Activated gamma-delta T cell treated with anti-CD3 and anti-CD28 coated beads, Interleukin-2, amount 50 U/mL, for 16 hours (primary cell): ENCODE results near the gene COL16A1.

Source experiments
- DNase-seq: peaks from one replicate; pipeline ENCODE4 v3.0.0-alpha.2; 2020; ENCODE audit warnings: low read depth

The COL16A1 gene

GRCh38 chr1:31647106-31647505 is 56.7 kb downstream of the COL16A1 start:
- DNase-seq = no peak

DNA sequence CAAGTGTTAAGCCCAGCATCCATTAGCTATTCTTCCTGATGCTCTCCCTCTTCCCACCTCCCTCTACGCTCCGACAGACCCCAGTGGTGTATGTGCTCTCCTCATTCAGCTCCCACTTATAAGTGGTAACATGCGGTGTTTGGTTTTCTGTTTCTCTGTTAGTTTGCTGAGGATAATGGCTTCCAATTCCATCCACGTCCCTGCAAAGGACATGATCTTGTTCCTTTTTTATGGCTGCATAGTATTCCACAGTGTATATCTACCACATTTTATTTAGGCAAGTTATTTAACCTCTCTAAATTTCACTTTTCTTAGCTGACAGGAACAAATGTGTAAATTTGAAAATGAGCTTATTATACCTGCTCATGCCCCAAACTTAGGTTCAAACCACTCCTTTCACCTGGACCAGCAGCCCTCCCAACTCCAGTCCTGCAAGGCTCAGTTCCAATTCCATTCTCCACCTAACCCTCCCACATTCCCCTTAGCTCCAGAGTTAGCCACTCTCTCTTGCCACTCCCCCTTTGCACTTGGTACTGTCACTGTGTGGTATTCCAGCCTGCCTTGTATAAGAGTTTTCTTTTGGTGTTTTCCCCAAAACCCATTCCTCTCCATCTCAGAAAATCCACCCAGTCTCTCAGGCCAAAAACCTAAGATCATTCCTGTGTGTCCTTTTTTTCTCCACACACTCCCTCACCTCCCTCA is 57.4 kb downstream of the COL16A1 start:
- no peak for DNase-seq

- DNase-seq = no peak
Measured at GRCh38 chr1:31645274-31645568, 58.6 kb downstream of the COL16A1 start.

- peak; percentile 99 for DNase-seq
Measured at GRCh38 chr1:31644560-31645273, 59.1 kb downstream of the COL16A1 start, which contains the start of gene PEF1. Gene PEF1 (minus strand): TSS chr1:31644876. CDS start chr1:31644864, 12 bp downstream.

DNA sequence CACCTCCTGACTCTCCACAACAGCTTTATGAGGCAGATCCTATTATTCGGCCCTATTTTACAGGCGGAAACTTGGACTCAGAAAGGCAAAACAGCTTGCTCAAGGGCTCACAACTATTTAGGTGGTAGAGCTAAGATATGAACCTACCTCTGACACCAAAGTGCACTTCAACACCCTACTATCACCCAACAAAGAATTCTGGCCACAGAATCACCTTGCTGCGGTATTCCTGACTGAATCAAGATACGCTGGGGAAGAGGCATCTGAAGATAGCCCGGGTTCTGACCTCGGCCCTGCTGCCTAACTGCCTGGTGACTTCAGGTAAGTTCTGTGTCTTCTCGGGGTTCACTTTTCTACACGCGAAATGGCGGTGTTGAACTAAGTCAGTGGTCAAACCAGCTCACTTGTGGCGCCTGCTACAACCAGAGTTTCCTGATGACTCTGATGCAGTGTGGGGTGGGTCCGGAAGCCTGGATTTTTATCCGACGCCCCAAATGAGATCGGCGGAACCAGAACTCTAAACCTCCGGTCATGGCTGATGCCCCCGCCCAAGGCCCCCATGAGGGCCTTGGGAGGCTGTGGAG is 59.7 kb downstream of the COL16A1 start:
- no peak for DNase-seq

GRCh38 chr1:31642897-31643296 is 60.9 kb downstream of the COL16A1 start:
- DNase-seq = no peak

- DNase-seq = no peak
Measured at GRCh38 chr1:31642366-31642765, 61.5 kb downstream of the COL16A1 start.

DNA sequence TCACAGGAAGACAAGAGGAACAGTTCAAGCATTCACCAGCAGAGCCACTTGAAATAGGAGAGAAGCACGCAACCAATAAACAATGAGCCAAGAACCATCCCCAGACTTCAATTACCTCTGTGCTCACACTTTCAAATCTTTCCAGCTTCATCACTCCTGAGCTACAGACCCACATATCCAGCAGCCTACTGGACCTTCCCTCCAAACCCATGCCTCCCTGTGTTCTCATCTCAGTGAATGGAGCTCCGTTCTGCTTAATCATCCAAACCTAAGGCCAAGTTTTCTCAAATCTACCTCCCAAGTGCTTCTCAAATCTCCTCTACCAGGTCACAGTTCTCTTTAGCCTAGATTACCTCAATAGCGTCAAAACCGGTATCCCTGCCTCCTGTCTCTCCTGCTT is 62.9 kb downstream of the COL16A1 start:
- no peak for DNase-seq

- no peak for DNase-seq
Measured at GRCh38 chr1:31640179-31640578, 63.6 kb downstream of the COL16A1 start.

DNA sequence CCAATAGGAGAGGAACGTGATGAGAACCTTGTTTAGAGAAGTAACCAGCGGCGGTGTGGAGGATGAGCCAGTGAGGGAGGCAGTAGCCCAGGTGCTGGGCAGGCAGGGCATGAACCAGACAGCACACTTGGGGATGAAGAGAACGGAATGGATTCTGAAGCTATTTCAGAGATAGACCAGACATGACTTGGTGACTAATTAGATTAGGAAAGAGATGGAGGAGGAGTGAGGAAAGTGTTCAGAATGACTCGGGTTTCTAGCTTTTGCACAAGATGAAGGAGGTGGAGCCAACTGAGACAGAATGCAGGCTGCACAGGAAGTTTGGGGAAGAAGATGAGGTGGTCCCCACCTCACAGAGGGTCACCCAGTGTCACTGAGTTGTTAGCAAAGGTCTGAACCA is 64.3 kb downstream of the COL16A1 start:
- no peak for DNase-seq

- DNase-seq = no peak
Measured at GRCh38 chr1:31637915-31638673, 65.7 kb downstream of the COL16A1 start.

DNA sequence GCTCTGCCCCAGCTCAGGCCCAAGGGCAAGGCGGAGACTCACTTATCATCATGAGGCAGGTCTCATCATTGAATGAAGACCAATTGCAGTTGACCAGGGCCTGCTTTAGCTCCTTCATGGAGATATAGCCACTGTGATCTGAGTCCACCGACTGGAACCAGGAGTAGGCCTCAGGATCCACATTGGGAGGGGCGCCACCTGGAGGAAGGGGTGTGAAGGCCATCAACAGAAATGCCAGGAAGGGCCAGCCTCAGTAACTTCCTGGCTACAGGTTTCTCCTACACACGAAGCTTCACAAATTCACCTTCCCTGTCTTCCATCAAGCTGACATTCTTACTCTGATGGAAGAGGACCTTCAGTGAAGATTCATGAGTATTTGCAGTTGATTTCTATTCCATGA is 70.7 kb downstream of the COL16A1 start:
- no peak for DNase-seq

GRCh38 chr1:31632649-31633048 is 71.2 kb downstream of the COL16A1 start:
- DNase-seq = no peak

DNA sequence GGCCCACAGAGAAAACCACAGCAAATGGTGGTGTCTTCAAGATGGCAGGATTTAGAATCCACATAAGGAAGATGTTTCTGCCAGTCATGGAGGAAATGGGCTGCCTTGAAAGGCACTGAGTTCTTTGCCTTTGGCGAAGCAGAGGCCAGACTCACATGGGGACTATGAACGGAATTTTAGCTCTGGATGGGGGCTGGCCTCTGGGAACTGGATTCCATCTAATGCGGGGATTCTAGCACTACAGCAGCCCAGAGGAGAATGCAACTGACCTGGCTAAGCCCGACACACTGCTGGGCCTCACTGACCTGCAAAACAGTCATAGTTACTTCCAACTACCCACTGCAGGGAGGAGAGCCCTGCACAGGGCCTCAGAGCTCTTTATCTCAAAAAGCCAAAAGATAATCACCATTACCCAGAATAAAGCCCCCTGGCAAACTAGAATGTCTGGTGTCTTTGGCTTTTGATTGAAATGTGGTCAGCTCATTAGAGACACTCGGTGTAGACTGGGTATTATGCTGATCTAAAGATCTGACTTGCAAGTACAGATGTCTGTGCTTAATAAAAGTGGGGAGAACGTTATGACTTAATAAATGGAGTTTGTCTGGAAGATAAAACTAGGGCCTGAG is 74.8 kb downstream of the COL16A1 start:
- DNase-seq = no peak

DNA sequence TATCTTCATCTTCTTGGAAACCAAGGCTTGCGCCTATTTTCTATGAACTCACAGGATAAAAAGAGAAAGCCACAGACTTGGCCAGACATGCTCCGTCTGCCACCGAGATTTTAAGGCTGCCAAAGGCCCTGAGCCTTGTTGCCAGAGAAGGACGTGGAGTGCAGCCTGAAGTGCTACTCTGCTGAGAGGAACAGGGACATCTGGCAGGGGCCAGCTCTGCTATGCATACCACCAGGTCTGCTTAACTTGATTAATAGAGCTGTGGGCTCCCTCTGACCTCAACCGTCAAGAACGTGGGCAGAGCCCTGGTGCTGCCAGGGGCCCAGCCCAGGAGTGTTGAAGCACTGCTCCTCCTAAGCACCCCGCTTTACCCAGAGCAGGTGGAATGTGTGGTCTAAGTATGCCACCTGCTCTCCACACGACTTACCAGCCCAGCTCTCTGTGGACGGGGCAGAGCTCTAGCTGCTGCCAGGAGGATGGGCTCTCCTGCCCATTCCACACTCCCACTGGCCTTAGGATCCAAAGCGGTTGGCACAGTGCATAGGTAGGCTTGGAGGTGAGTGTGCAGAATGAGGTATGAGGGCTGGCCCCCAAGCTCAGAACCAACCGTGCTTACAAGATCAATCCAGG is 75.8 kb downstream of the COL16A1 start:
- DNase-seq = no peak

DNA sequence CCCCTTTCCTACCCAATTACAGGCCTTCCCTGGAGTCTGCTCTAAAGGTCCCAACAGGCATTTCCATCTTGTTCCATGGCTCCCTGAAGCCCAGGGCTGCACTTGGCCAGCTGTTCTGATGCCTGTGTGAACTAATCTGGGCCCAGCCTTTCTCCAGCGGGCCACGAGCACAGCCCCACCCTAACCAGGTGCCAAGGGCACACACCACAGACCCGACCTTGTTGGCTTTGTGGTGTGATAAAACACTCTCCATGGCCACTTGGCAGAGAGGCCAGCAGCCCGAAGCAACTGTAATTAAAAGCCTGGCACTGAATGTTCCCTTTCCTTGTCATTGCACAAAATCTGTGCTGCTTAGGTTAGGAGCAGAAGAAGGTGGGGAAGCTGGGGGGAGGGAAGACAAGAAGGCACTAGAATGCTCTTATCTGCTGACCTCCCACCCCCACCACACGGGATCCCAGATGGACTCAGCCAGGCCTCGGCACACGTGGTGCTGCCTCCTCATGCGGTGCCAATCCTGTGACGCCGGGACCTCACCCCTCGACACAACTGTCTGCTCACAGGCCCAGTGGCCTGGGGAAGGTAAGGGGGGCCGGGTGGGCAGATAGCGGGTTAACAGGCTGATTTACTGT is 76.4 kb downstream of the COL16A1 start:
- DNase-seq = no peak

DNA sequence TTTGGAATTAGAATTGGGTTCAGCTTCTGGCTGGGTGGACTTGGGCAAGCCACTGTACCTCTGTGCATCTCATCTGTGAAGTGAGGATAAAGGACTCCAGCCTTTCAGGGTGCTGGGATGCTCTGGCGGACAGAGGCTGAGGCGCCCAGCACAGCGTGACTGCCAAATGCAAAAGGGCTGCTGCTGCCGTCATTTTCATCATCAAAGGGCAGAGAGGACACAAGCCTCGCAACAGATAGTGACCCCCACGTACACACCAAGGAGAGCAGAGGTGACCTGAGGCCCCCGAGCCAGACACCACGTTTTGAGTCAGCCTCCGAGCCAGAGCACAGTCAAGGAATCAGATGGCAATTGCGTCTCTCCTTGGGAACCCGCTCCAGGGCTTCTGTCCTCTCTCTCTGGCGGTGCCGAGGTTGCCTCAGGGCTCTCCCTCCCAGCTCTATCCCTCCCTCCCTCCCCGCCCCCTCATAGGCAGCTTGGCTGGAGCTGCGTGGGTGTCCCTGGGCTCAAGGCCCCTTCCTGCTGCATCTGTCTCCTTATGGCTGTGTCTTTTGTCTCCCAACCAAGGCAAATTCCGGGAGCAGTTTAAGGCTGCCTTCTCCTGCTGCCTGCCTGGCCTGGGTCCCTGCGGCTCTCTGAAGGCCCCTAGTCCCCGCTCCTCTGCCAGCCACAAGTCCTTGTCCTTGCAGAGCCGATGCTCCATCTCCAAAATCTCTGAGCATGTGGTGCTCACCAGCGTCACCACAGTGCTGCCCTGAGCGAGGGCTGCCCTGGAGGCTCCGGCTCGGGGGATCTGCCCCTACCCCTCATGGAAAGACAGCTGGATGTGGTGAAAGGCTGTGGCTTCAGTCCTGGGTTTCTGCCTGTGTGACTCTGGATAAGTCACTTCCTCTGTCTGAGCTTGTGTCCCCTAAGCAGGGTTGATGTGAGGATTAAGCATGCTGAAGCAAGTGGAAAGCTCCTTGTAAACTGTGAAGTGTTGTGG is 77.3 kb downstream of the COL16A1 start:
- no peak for DNase-seq

- no peak for DNase-seq
Measured at GRCh38 chr1:31625561-31626222, 78.1 kb downstream of the COL16A1 start.

- no peak for DNase-seq
Measured at GRCh38 chr1:31624731-31625514, 78.9 kb downstream of the COL16A1 start.
